ENCODE results near the gene NHEJ1.

GRCh38 chr2:219180961-219181360, 20.3 kb upstream of the NHEJ1 start:
- TF ChIP-seq POLR2AphosphoS5 (IDR thresholded peaks at IDR 0.05; ENCODE audit: low read depth, low read length), result no peak
- no peak for TF ChIP-seq POLR2A (IDR thresholded peaks at IDR 0.05; ENCODE audit: low read depth, low read length)
- no peak for TF ChIP-seq TAF1 (IDR thresholded peaks at IDR 0.05; ENCODE audit: borderline replicate concordance, low read depth, low read length)
